Measurements from ENCODE around the gene XPO4.
"Not testable (repeated sequence)": the region's sequence is repeated elsewhere in the genome, so short reads cannot be mapped to it uniquely, and the experiment has no call there.

The XPO4 gene

GRCh38 chr13:20902438-20903163 lies at the start of gene XPO4:
Gene XPO4, minus strand, starts transcription at chr13:20902746. Its CDS starts 8 bp downstream, at chr13:20902738.
- DNase-seq, result no peak

GRCh38 chr13:20948001-20948400 lies 45.5 kb upstream of the XPO4 start:
- DNase-seq, result not testable (repeated sequence)

- no peak for DNase-seq
Observed at GRCh38 chr13:20945952-20946383, 43.4 kb upstream of the XPO4 start.

GRCh38 chr13:20942938-20943559 lies 40.5 kb upstream of the XPO4 start:
- no peak for DNase-seq

- not testable (repeated sequence) for DNase-seq
Observed at GRCh38 chr13:20940511-20940910, 38.0 kb upstream of the XPO4 start.

GRCh38 chr13:20940083-20940482 lies 37.5 kb upstream of the XPO4 start:
- no peak for DNase-seq

GRCh38 chr13:20939662-20940061 lies 37.1 kb upstream of the XPO4 start:
- DNase-seq, result no peak

- no peak for DNase-seq
Observed at GRCh38 chr13:20938302-20938701, 35.8 kb upstream of the XPO4 start.

GRCh38 chr13:20927596-20928257 lies 25.2 kb upstream of the XPO4 start:
- no peak for DNase-seq

GRCh38 chr13:20925395-20925790 lies 22.8 kb upstream of the XPO4 start:
- not testable (repeated sequence) for DNase-seq

- DNase-seq, result peak; percentile 55
Observed at GRCh38 chr13:20924758-20925394, 22.3 kb upstream of the XPO4 start.

- no peak for DNase-seq
Observed at GRCh38 chr13:20923272-20923671, 20.7 kb upstream of the XPO4 start.

- DNase-seq, result no peak
Observed at GRCh38 chr13:20921572-20921971, 19.0 kb upstream of the XPO4 start.

- not testable (repeated sequence) for DNase-seq
Observed at GRCh38 chr13:20915676-20916075, 13.1 kb upstream of the XPO4 start.

- no peak for DNase-seq
Observed at GRCh38 chr13:20911037-20911436, 8.5 kb upstream of the XPO4 start.

GRCh38 chr13:20908714-20909497 lies 6.4 kb upstream of the XPO4 start:
- no peak for DNase-seq

- no peak for DNase-seq
Observed at GRCh38 chr13:20904908-20905307, 2.4 kb upstream of the XPO4 start.

GRCh38 chr13:20903164-20903475 lies 574 bp upstream of the XPO4 start:
- no peak for DNase-seq

- peak; percentile 48 for DNase-seq
Observed at GRCh38 chr13:20901668-20902437, 693 bp downstream of the XPO4 start.

GRCh38 chr13:20894245-20894644 lies 8.3 kb downstream of the XPO4 start:
- DNase-seq, result no peak

GRCh38 chr13:20891768-20892167 lies 10.8 kb downstream of the XPO4 start:
- DNase-seq, result no peak

GRCh38 chr13:20891034-20891433 lies 11.5 kb downstream of the XPO4 start:
- DNase-seq, result no peak
